Measurements from ENCODE around the gene EXOSC5.
"Not testable (repeated sequence)": the region's sequence is repeated elsewhere in the genome, so short reads cannot be mapped to it uniquely, and the experiment has no call there.

The EXOSC5 gene

GRCh38 chr19:41405776-41406175 lies 8.6 kb upstream of the EXOSC5 start:
- DNase-seq (ENCODE audit: low read depth) = no peak

GRCh38 chr19:41403181-41403970 lies 6.2 kb upstream of the EXOSC5 start:
- DNase-seq (ENCODE audit: low read depth) = no peak

GRCh38 chr19:41402010-41402409 lies 4.9 kb upstream of the EXOSC5 start:
- no peak for DNase-seq (ENCODE audit: low read depth)

GRCh38 chr19:41401483-41401882 lies 4.3 kb upstream of the EXOSC5 start:
- no peak for DNase-seq (ENCODE audit: low read depth)

GRCh38 chr19:41399525-41399924 lies 2.4 kb upstream of the EXOSC5 start:
- no peak for DNase-seq (ENCODE audit: low read depth)

GRCh38 chr19:41399091-41399490 lies 1.9 kb upstream of the EXOSC5 start:
- no peak for DNase-seq (ENCODE audit: low read depth)

- DNase-seq (ENCODE audit: low read depth) = no peak
These were observed 1.4 kb upstream of the EXOSC5 start for GRCh38 chr19:41398598-41398997.

- DNase-seq (ENCODE audit: low read depth) = no peak
These were observed 875 bp upstream of the EXOSC5 start for GRCh38 chr19:41398050-41398418.

GRCh38 chr19:41395355-41395754 lies 1.8 kb downstream of the EXOSC5 start:
- no peak for DNase-seq (ENCODE audit: low read depth)

GRCh38 chr19:41392775-41393174 lies 4.4 kb downstream of the EXOSC5 start:
- DNase-seq (ENCODE audit: low read depth) = no peak

GRCh38 chr19:41391618-41392017 lies 5.5 kb downstream of the EXOSC5 start:
- no peak for DNase-seq (ENCODE audit: low read depth)

GRCh38 chr19:41386442-41386841 lies 10.7 kb downstream of the EXOSC5 start:
- DNase-seq (ENCODE audit: low read depth) = no peak

- DNase-seq (ENCODE audit: low read depth) = no peak
These were observed 12.8 kb downstream of the EXOSC5 start for GRCh38 chr19:41384351-41384750.

GRCh38 chr19:41381536-41381935 lies 15.6 kb downstream of the EXOSC5 start:
- DNase-seq (ENCODE audit: low read depth) = not testable (repeated sequence)

- DNase-seq (ENCODE audit: low read depth) = no peak
These were observed 19.0 kb downstream of the EXOSC5 start for GRCh38 chr19:41377977-41378709.

GRCh38 chr19:41376998-41377365 lies 20.2 kb downstream of the EXOSC5 start:
- no peak for DNase-seq (ENCODE audit: low read depth)

GRCh38 chr19:41376241-41376997 lies 20.7 kb downstream of the EXOSC5 start, which contains the start of gene TMEM91:
Gene TMEM91, plus strand, starts transcription at chr19:41376533. Its CDS starts 1,777 bp downstream, at chr19:41378310.
- DNase-seq (ENCODE audit: low read depth) = no peak

- DNase-seq (ENCODE audit: low read depth) = no peak
These were observed 23.2 kb downstream of the EXOSC5 start for GRCh38 chr19:41373993-41374392.

GRCh38 chr19:41372501-41372900 lies 24.7 kb downstream of the EXOSC5 start:
- DNase-seq (ENCODE audit: low read depth) = no peak

- DNase-seq (ENCODE audit: low read depth) = no peak
These were observed 25.6 kb downstream of the EXOSC5 start for GRCh38 chr19:41371541-41371940.

- not testable (repeated sequence) for DNase-seq (ENCODE audit: low read depth)
These were observed 26.0 kb downstream of the EXOSC5 start for GRCh38 chr19:41371119-41371518.

GRCh38 chr19:41369769-41370168 lies 27.4 kb downstream of the EXOSC5 start:
- DNase-seq (ENCODE audit: low read depth) = no peak

GRCh38 chr19:41367848-41368301 lies 29.3 kb downstream of the EXOSC5 start:
- DNase-seq (ENCODE audit: low read depth) = peak; percentile 91
